GM12873 (cell line): ENCODE data around the gene AXIN1.

Source experiments
- CTCF ChIP-seq: IDR thresholded peaks from 2 replicates; pipeline ENCODE4 v1.5.1; 2012; ENCODE audit warnings: low read depth, mild to moderate bottlenecking, moderate library complexity, low read length, control low read depth; ENCODE audit not compliant: insufficient read depth; ENCODE audit errors: missing control alignments

The AXIN1 gene

GRCh38 chr16:363110-363765 is 10.7 kb upstream of the AXIN1 start:
- no peak for TF ChIP-seq CTCF

GRCh38 chr16:361872-362701 is 9.6 kb upstream of the AXIN1 start:
- TF ChIP-seq CTCF: peak; percentile 82

GRCh38 chr16:361341-361871 is 8.9 kb upstream of the AXIN1 start:
- TF ChIP-seq CTCF: no peak

- TF ChIP-seq CTCF: no peak
These were observed 8.3 kb upstream of the AXIN1 start for GRCh38 chr16:360698-361336.

GRCh38 chr16:359871-360697 is 7.6 kb upstream of the AXIN1 start:
- no peak for TF ChIP-seq CTCF

GRCh38 chr16:359067-359763 is 6.7 kb upstream of the AXIN1 start:
- no peak for TF ChIP-seq CTCF
